Left ventricle myocardium inferior (tissue), 1 donor: Measurements from ENCODE around the gene TCF12. TPM values are rescaled to one million over a fixed set of nuclear protein-coding genes. Genes with fewer than 3 reads are reported as not detected.

Experiments used
- DNase-seq: peaks from one replicate; pipeline ENCODE4 v3.0.0-alpha.2; 2020
- H3K27ac ChIP-seq: fragments of 200-600 bp; replicated peaks from 2 replicates; pipeline ENCODE4 v1.8.0; 2021
- H3K27me3 ChIP-seq: fragments of 200-600 bp; 2 replicates; pipeline ENCODE4 v1.8.0; 2021; ENCODE audit warnings: low read depth
- H3K36me3 ChIP-seq: fragments of 200-600 bp; 2 replicates; pipeline ENCODE4 v1.8.0; 2021
- H3K4me1 ChIP-seq: fragments of 200-600 bp; 2 replicates; pipeline ENCODE4 v1.8.0; 2021
- H3K4me3 ChIP-seq: fragments of 200-600 bp; 2 replicates; pipeline ENCODE4 v1.8.0; 2021; ENCODE audit warnings: mild to moderate bottlenecking, moderate library complexity
- H3K9me3 ChIP-seq: fragments of 200-600 bp; replicated peaks from 2 replicates; pipeline ENCODE4 v1.8.0; 2021
- intact Hi-C: fragments of 100-400 bp; cut with micrococcal nuclease; formaldehyde crosslinking; loops from one replicate; pipeline ENCODE4 v1.11.0; 2022
- total RNA-seq: library from RNA; stranded (reverse); fragmentation: NEBNext Ultra II Directional; extraction: Animal tissue kit (Norgen Biotek cat#: 25700); gene quantifications from one replicate; pipeline ENCODE4 v1.2.1, GENCODE V29; 2021
- TF ChIP-seq, protein P1 (sequence below): fragments of 200-600 bp; IDR thresholded peaks from 2 replicates; pipeline ENCODE4 v1.8.0; 2021; ENCODE audit warnings: antibody characterized with exemption, mild to moderate bottlenecking, borderline replicate concordance
- donor health status: DM: no; HTN: yes; CAD: no; lungs with severe emphysema.

Gene TCF12
- total RNA-seq, 1 donor from 2014 or later: 52.1 TPM

DNA sequence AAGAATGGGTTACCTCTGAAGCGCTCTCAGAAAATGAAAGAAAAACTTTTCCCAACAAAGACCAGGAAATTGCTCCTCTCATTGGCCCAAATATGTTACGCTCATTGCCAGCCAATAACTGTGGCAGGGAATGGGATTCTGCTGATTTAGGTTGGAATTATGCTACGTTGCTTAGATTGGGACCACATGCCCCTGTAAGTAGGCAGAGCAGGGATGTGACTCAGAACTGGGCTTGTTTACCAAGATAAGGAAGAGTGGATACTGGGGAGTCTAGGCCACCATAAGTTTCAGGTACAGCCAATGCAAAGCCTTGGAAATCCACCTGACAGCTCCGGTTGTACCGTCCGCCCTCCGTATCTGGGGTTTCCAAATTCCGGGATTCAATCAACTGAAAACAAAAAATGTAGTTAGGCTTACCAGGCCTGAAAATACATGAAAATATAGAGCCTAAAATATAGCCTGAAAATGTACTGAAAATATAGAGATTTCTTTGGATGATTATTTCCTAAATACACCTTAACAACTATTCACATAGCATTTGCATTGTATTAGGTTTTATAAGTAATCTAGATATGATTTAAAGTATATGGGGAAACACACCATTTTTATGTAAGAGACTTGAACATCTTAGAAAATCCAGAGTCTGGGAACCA is 1.5 kb upstream of the TCF12 start:
- Histone ChIP-seq H3K4me3 (peak overlapping the region; percentile 91), H3K36me3 (peaks cover 7% of the 10 kb centered on the region), H3K4me1 (peaks cover 68% of the 10 kb centered on the region), H3K27ac (peak overlapping the region; percentile 97), H3K9me3 (no peaks in the 10 kb centered on the region), H3K27me3 (no peaks in the 10 kb centered on the region)
- intact Hi-C loops: no loop called here
- no peak for DNase-seq
- TF ChIP-seq, protein P1, sequence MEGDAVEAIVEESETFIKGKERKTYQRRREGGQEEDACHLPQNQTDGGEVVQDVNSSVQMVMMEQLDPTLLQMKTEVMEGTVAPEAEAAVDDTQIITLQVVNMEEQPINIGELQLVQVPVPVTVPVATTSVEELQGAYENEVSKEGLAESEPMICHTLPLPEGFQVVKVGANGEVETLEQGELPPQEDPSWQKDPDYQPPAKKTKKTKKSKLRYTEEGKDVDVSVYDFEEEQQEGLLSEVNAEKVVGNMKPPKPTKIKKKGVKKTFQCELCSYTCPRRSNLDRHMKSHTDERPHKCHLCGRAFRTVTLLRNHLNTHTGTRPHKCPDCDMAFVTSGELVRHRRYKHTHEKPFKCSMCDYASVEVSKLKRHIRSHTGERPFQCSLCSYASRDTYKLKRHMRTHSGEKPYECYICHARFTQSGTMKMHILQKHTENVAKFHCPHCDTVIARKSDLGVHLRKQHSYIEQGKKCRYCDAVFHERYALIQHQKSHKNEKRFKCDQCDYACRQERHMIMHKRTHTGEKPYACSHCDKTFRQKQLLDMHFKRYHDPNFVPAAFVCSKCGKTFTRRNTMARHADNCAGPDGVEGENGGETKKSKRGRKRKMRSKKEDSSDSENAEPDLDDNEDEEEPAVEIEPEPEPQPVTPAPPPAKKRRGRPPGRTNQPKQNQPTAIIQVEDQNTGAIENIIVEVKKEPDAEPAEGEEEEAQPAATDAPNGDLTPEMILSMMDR: no peak

DNA sequence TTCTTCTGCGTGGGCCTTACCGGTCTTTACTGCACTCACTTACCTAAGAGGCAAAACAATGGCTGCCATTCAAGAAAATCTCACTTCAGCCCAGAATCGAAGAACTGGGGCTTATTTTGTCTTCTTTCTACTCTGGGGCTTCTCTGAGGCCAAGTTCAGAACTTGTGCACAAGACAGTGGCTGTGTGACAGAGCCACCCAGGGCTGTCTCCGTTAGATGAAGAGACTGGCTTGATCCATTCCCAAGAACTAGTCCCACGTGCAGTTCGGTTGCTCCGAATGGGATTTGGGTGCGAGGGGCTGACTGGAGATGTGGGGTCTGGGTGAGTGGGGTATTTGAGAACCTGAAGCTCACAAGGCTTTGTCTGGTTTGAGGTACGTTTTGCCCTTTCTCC is 795 bp upstream of the TCF12 start:
- peaks cover 7% of the 10 kb centered on the region for H3K36me3 ChIP-seq
- H3K27me3 ChIP-seq: no peaks in the 10 kb centered on the region
- peak overlapping the region; percentile 97 for H3K27ac ChIP-seq
- H3K4me1 ChIP-seq: peaks cover 75% of the 10 kb centered on the region
- TF ChIP-seq, protein P1: no peak
- no peak for DNase-seq
- intact Hi-C loops: no loop called here
- peak overlapping the region; percentile 91 for H3K4me3 ChIP-seq
- no peaks in the 10 kb centered on the region for H3K9me3 ChIP-seq

DNA sequence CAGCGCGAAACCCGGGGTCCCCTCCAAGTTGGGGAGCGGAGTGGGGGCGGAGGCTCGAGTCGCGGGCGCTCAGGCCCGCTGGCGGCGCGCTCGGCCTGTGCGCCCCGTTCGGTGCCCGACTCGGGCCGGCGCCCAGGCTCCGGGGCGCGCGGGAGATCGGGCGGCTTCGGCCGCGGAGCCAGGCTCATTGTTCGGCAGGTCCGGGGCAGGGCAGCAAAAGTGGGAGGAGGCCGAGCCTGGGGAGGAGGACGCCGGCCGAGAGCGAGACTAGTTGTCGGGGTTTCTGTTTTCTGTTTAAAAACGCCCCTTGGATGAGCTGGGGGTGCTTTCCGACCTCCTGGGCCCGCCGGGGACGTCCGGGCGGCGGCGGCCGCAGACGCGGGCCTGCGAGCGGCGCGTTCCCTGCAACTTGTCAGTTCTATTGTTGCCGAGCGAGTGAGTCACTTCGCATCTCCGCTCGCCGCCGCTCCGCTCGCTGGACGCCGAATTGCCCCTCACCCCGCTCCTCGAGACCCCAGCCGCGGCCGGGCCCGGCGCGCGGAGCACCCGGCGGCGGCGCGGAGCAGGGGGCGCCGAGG is 676 bp downstream of the TCF12 start:
- intact Hi-C loops: no loop called here

DNA sequence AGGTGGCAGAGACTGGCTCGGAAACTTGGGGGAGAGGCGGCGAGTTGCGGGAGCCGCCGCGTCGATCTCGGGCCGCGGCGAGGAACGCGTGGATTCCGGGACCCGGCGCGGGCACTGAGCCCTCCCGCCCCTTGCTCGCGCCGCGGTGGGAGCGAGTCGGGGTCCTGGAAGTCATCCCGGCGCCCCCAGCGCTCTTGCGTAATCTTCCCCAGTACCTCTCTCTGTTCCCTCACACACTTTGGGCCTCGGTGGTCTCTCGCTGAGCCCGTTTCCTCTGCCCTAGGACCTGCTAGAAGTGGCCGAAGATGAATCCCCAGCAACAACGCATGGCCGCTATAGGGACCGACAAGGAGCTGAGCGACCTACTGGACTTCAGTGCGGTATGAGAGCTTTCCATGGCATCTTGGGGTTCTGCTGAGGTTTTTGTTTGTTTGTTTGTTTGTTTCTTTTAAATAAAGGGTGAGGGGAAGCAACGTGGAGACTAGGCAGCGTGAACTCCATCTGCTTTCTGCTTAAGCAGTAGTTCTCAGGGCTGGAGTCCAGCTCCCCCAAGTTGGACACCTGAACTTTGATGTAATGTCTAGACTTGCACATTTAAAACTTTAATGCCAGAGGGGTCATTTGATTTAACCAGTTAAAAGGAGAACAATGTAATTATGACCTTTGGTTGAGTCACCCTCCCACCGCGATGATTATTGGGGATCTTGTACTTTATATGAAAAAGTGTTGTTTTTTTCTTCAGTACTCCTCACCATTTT is 1.3 kb downstream of the TCF12 start:
- H3K9me3 ChIP-seq: no peaks in the 10 kb centered on the region
- peaks cover 79% of the 10 kb centered on the region for H3K4me1 ChIP-seq
- peak overlapping the region; percentile 97 for H3K27ac ChIP-seq
- peak; percentile 19 for DNase-seq
- no peaks in the 10 kb centered on the region for H3K27me3 ChIP-seq
- TF ChIP-seq, protein P1: no peak
- H3K4me3 ChIP-seq: peak overlapping the region; percentile 91
- intact Hi-C loops: loop anchor here (5.0 kb wide), 1 partner anchor 32 kb away; no protein-coding TSS in a partner anchor
- H3K36me3 ChIP-seq: peaks cover 13% of the 10 kb centered on the region

More for the DNA sequence above, 676 bp downstream of the TCF12 start:
- peak overlapping the region; percentile 91 for H3K4me3 ChIP-seq
- peaks cover 7% of the 10 kb centered on the region for H3K36me3 ChIP-seq
- H3K27ac ChIP-seq: peak overlapping the region; percentile 97
- TF ChIP-seq, protein P1: no peak
- H3K27me3 ChIP-seq: no peaks in the 10 kb centered on the region
- H3K9me3 ChIP-seq: no peaks in the 10 kb centered on the region
- H3K4me1 ChIP-seq: peaks cover 75% of the 10 kb centered on the region
- DNase-seq: peak; percentile 41

DNA sequence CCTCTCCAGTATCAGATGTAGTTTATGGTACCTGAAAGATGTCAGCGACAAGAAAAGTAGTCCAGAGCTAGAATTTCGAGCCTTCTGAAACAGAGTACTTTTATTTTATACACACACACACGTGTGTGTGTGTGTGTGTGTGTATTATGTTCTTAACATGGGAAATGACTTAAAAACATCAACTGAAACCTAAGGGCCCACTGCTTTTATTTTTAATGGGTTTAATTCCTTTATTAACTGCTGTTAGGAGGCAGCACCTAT is 1.9 kb downstream of the TCF12 start:
- Histone ChIP-seq H3K4me3 (peak overlapping the region; percentile 91), H3K27ac (no peak overlapping the region), H3K27me3 (no peaks in the 10 kb centered on the region), H3K4me1 (peaks cover 81% of the 10 kb centered on the region), H3K36me3 (peaks cover 13% of the 10 kb centered on the region), H3K9me3 (no peaks in the 10 kb centered on the region)
- no peak for DNase-seq
- intact Hi-C loops: loop anchor here (5.0 kb wide), 1 partner anchor 33 kb away; no protein-coding TSS in a partner anchor
- TF ChIP-seq, protein P1: no peak
